K562 (cell line): ENCODE data around the gene NKAIN1. TPM values are rescaled to one million over a fixed set of nuclear protein-coding genes. Genes with fewer than 3 reads are reported as not detected.
A peak's percentile ranks its signal among the peaks of the same experiment; 100 is the strongest.

Source experiments
- ADNP ChIP-seq: fragments of 200-800 bp; sonication (Bioruptor generic); IDR thresholded peaks from 2 replicates; pipeline ENCODE4 v1.6.1; 2016; ENCODE audit warnings: missing genetic modification characterization, missing compliant biosample characterization
- ARNT ChIP-seq, 2 experiments: fragments of 450-650 bp; IDR thresholded peaks; 2 replicates each; pipeline ENCODE4 v1.6.1; 2016; ENCODE audit warnings: mild to moderate bottlenecking in 1 of 2
- C11orf30 ChIP-seq: fragments of 450-650 bp; IDR thresholded peaks from 2 replicates; pipeline ENCODE4 v1.6.1; 2016; ENCODE audit warnings: low read depth, mild to moderate bottlenecking
- CGGBP1 ChIP-seq: fragments of 250-450 bp; sonication (Bioruptor Pico); IDR thresholded peaks from 2 replicates; pipeline ENCODE4 v1.9.0; 2021; ENCODE audit warnings: mild to moderate bottlenecking
- DNMT1 ChIP-seq: fragments of 450-650 bp; IDR thresholded peaks from 2 replicates; pipeline ENCODE4 v1.6.1; 2016; ENCODE audit warnings: antibody characterized with exemption, mild to moderate bottlenecking
- E2F3 ChIP-seq: fragments of 250-450 bp; sonication (Bioruptor Pico); IDR thresholded peaks from 2 replicates; pipeline ENCODE4 v1.4.0; 2020; ENCODE audit warnings: mild to moderate bottlenecking
- EP400 ChIP-seq: fragments of 450-650 bp; IDR thresholded peaks from 2 replicates; pipeline ENCODE4 v1.6.1; 2017; ENCODE audit warnings: antibody characterized with exemption, mild to moderate bottlenecking, moderate library complexity
- FUS ChIP-seq: fragments of 200-400 bp; formaldehyde crosslinking; optimal IDR thresholded peaks from 2 replicates; pipeline ENCODE3; 2017; ENCODE audit warnings: low read depth, low read length
- KDM1A ChIP-seq, 2 experiments: fragments of 450-650 bp; IDR thresholded peaks; 2 replicates each; pipeline ENCODE4 v1.6.1; 2016; ENCODE audit warnings: mild to moderate bottlenecking in 2 of 2
- NEUROD1 ChIP-seq: fragments of 150-350 bp; IDR thresholded peaks from 2 replicates; pipeline ENCODE4 v1.6.1; 2014; ENCODE audit warnings: borderline replicate concordance, low read length, low read depth; ENCODE audit not compliant: partially characterized antibody
- PHTF2 ChIP-seq: fragments of 250-450 bp; sonication (Bioruptor Pico); IDR thresholded peaks from 2 replicates; pipeline ENCODE4 v1.5.0; 2021; ENCODE audit warnings: mild to moderate bottlenecking
- PRPF4 ChIP-seq: fragments of 200-400 bp; formaldehyde crosslinking; IDR thresholded peaks from one replicate; pipeline ENCODE4 v1.6.1; 2017; ENCODE audit warnings: low read length, low read depth, mild to moderate bottlenecking; ENCODE audit not compliant: insufficient read depth, poor library complexity, severe bottlenecking
- SAFB ChIP-seq: fragments of 200-400 bp; formaldehyde crosslinking; IDR thresholded peaks from 2 replicates; pipeline ENCODE4 v1.6.1; 2017; ENCODE audit warnings: low read depth, low read length, borderline replicate concordance
- SMARCE1 ChIP-seq: fragments of 450-650 bp; IDR thresholded peaks from 2 replicates; pipeline ENCODE4 v1.7.1; 2016; ENCODE audit warnings: mild to moderate bottlenecking
- TOE1 ChIP-seq, 2 experiments: fragments of 450-650 bp in 1 of 2; sonication (generic) in 1 of 2; formaldehyde crosslinking in 1 of 2; IDR thresholded peaks; 2 replicates each; pipeline versions ENCODE4 v1.7.1 to v1.8.0; 2016 to 2022; ENCODE audit warnings: borderline replicate concordance in 2 of 2, mild to moderate bottlenecking in 2 of 2, antibody characterized with exemption in 1 of 2, inconsistent platforms in 1 of 2, low read depth in 1 of 2, missing genetic modification reagents in 1 of 2, moderate library complexity in 1 of 2
- UBTF ChIP-seq, 2 experiments: IDR thresholded peaks; 2 replicates each; pipeline ENCODE4 v1.6.1; 2012; ENCODE audit warnings: improper control_type of control experiment in 2 of 2, low read depth in 2 of 2, low read length in 2 of 2, borderline replicate concordance in 1 of 2
- XRCC3 ChIP-seq: fragments of 450-650 bp; IDR thresholded peaks from 2 replicates; pipeline ENCODE4 v1.6.1; 2017; ENCODE audit warnings: mild to moderate bottlenecking, moderate library complexity
- ZBTB8A ChIP-seq: fragments of 450-650 bp; IDR thresholded peaks from 2 replicates; pipeline ENCODE4 v1.6.1; 2018; ENCODE audit warnings: mild to moderate bottlenecking, moderate library complexity; ENCODE audit not compliant: partially characterized antibody
- ZNF143 ChIP-seq: sonication (generic); formaldehyde crosslinking; IDR thresholded peaks from 2 replicates; pipeline ENCODE4 v1.9.0; 2022; ENCODE audit warnings: mild to moderate bottlenecking, missing genetic modification reagents
- ZNF239 ChIP-seq: fragments of 250-450 bp; sonication (Bioruptor Pico); IDR thresholded peaks from 2 replicates; pipeline ENCODE4 v1.4.0; 2020; ENCODE audit warnings: mild to moderate bottlenecking
- ZNF436 ChIP-seq: fragments of 250-450, 450-650 bp; sonication (Bioruptor Pico); formaldehyde crosslinking; IDR thresholded peaks from 2 replicates; pipeline ENCODE4 v1.7.0; 2020; ENCODE audit warnings: mild to moderate bottlenecking
- ZNF717 ChIP-seq: fragments of 250-450 bp; sonication (Bioruptor Pico); IDR thresholded peaks from 2 replicates; pipeline ENCODE4 v1.5.0; 2021
- ZNF780A ChIP-seq: fragments of 250-450 bp; sonication (Bioruptor Pico); IDR thresholded peaks from 2 replicates; pipeline ENCODE4 v1.5.0; 2021; ENCODE audit warnings: mild to moderate bottlenecking
- ZSCAN29 ChIP-seq: fragments of 450-650 bp; IDR thresholded peaks from 2 replicates; pipeline ENCODE4 v1.6.1; 2017
- polyA plus RNA-seq, 8 experiments: library from polyadenylated mRNA; depleted of rRNA in 4 of 8; stranded (reverse) in 5 of 8; unstranded in 3 of 8; fragments of >200 nt; fragmentation: Nextera tagmentation in 2 of 8; fragmentation: Illumina TruSeq in 1 of 8; extraction: Ambion mirVana in 2 of 8; extraction: Trizol in 1 of 8; gene quantifications; 2 replicates each; pipeline versions ENCODE4 v1.2.1 to v1.2.3, GENCODE V29; 2011 to 2014; ENCODE audit warnings: inconsistent platforms in 1 of 8, missing spikeins in 1 of 8
- total RNA-seq, 7 experiments: library from RNA; depleted of rRNA in 6 of 7; stranded (reverse); fragments of >200 nt in 6 of 7; fragmentation: Illumina TruSeq in 2 of 7; extraction: Trizol in 2 of 7; gene quantifications; 2 replicates each; pipeline versions ENCODE4 v1.2.1 to v1.2.3, GENCODE V29; 2011 to 2021; ENCODE audit warnings: low replicate concordance in 1 of 7
- TF ChIP-seq, protein P1 (sequence below): fragments of 450-650 bp; IDR thresholded peaks from 2 replicates; pipeline ENCODE4 v1.6.1; 2016; ENCODE audit warnings: missing biosample characterization, missing genetic modification characterization
- TF ChIP-seq, protein P2 (sequence below): sonication (generic); formaldehyde crosslinking; IDR thresholded peaks from 2 replicates; pipeline ENCODE4 v1.8.1; 2023; ENCODE audit warnings: mild to moderate bottlenecking, missing genetic modification reagents

The NKAIN1 gene
- total and polyA plus RNA-seq, 9 of the 15 experiments (the other 6 are each of a cell fraction or from before 2014, with no cell fraction given), result 0.03 to 0.22 (median 0.04) TPM; not detected in 3

- TF ChIP-seq UBTF (IDR thresholded peaks at IDR 0.05; ENCODE audit: borderline replicate concordance in 1 of 2, low read depth in 2 of 2, low read length in 2 of 2), result 0 out of 4 replicates have a peak, but pooled peaks of 1 of the 2 experiments have one; percentile 23
- TF ChIP-seq ZBTB8A, result no peak
- no peak for TF ChIP-seq ZNF436 (CRISPR knock-in tag)
- TF ChIP-seq, protein P1, sequence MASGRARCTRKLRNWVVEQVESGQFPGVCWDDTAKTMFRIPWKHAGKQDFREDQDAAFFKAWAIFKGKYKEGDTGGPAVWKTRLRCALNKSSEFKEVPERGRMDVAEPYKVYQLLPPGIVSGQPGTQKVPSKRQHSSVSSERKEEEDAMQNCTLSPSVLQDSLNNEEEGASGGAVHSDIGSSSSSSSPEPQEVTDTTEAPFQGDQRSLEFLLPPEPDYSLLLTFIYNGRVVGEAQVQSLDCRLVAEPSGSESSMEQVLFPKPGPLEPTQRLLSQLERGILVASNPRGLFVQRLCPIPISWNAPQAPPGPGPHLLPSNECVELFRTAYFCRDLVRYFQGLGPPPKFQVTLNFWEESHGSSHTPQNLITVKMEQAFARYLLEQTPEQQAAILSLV, result no peak
- TF ChIP-seq, protein P2, sequence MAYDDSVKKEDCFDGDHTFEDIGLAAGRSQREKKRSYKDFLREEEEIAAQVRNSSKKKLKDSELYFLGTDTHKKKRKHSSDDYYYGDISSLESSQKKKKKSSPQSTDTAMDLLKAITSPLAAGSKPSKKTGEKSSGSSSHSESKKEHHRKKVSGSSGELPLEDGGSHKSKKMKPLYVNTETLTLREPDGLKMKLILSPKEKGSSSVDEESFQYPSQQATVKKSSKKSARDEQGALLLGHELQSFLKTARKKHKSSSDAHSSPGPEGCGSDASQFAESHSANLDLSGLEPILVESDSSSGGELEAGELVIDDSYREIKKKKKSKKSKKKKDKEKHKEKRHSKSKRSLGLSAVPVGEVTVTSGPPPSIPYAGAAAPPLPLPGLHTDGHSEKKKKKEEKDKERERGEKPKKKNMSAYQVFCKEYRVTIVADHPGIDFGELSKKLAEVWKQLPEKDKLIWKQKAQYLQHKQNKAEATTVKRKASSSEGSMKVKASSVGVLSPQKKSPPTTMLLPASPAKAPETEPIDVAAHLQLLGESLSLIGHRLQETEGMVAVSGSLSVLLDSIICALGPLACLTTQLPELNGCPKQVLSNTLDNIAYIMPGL, result peak; percentile 31; the same call in 1 of the 2 replicates
- TF ChIP-seq ADNP (tag), result no peak
- peak; percentile 94 for TF ChIP-seq EP400
- TF ChIP-seq ZNF239 (CRISPR knock-in tag), result no peak; the same call in 1 of the 2 replicates
- no peak for TF ChIP-seq ZNF780A (CRISPR knock-in tag)
- TF ChIP-seq ZSCAN29, result no peak
- TF ChIP-seq FUS, result peak; percentile 52
- TF ChIP-seq TOE1 (IDR thresholded peaks at IDR 0.05; ENCODE audit: borderline replicate concordance), result no peak
- TF ChIP-seq TOE1 (CRISPR knock-in tag; IDR thresholded peaks at IDR 0.05; ENCODE audit: borderline replicate concordance, low read depth), result no peak
- TF ChIP-seq ARNT (IDR thresholded peaks at IDR 0.05), result no peak
- peak; percentile 89 for TF ChIP-seq SAFB
- no peak for TF ChIP-seq DNMT1
- TF ChIP-seq CGGBP1 (CRISPR knock-in tag), result no peak
- peak; percentile 58 for TF ChIP-seq NEUROD1
- peak; percentile 39 for TF ChIP-seq PRPF4
- no peak; the same call in 1 of the 2 replicates for TF ChIP-seq SMARCE1
- no peak for TF ChIP-seq C11orf30
- no peak for TF ChIP-seq ZNF143
- TF ChIP-seq XRCC3, result no peak
- no peak for TF ChIP-seq PHTF2
- peak; percentile 88 for TF ChIP-seq E2F3 (CRISPR knock-in tag)
- no peak for TF ChIP-seq KDM1A (IDR thresholded peaks at IDR 0.05)
- no peak for TF ChIP-seq ZNF717 (CRISPR knock-in tag)
Measured at GRCh38 chr1:31155216-31155806, 84.4 kb downstream of the NKAIN1 start (continued).
